Lower lobe of right lung (tissue), 2 donors: Measurements from ENCODE around the gene RIMKLB. TPM values are rescaled to one million over a fixed set of nuclear protein-coding genes. Genes with fewer than 3 reads are reported as not detected.

ENCODE experiments used
- ATAC-seq, 2 donors: fragments of 200-7000 bp; cut with Tn5 transposase; one replicate each; pipeline ENCODE4 v1.9.1; 2020 to 2022; ENCODE audit warnings: mild to moderate bottlenecking in 2 of 2, moderate library complexity in 2 of 2
- DNase-seq: peaks from one replicate; pipeline ENCODE4 v3.0.0-alpha.2; 2020
- H3K27ac ChIP-seq: fragments of 200-600 bp; one replicate; pipeline ENCODE4 v1.8.0; 2022
- H3K27me3 ChIP-seq: fragments of 200-600 bp; one replicate; pipeline ENCODE4 v1.8.0; 2022; ENCODE audit warnings: low read depth
- H3K36me3 ChIP-seq: fragments of 200-600 bp; one replicate; pipeline ENCODE4 v1.8.0; 2022; ENCODE audit warnings: mild to moderate bottlenecking
- H3K4me1 ChIP-seq: fragments of 200-600 bp; one replicate; pipeline ENCODE4 v1.8.0; 2022
- H3K4me3 ChIP-seq: fragments of 200-600 bp; one replicate; pipeline ENCODE4 v1.8.0; 2022; ENCODE audit warnings: mild to moderate bottlenecking
- H3K9me3 ChIP-seq: fragments of 200-600 bp; one replicate; pipeline ENCODE4 v1.8.0; 2022
- CTCF ChIP-seq: fragments of 200-600 bp; IDR thresholded peaks from one replicate; pipeline ENCODE4 v1.8.0; 2022; ENCODE audit warnings: antibody characterized with exemption, mild to moderate bottlenecking
- intact Hi-C: fragments of 100-400 bp; cut with DNase I; formaldehyde crosslinking; loops from one replicate; pipeline ENCODE4 v1.11.0; 2022
- total RNA-seq: library from RNA; stranded (reverse); fragmentation: NEBNext Ultra II Directional; extraction: Animal tissue kit (Norgen Biotek cat#: 25700); gene quantifications from one replicate; pipeline ENCODE4 v1.2.1, GENCODE V29; 2021
- donor health status: DM: no; HTN: yes; CAD: no; lungs with severe emphysema.

RIMKLB gene
- total RNA-seq, 1 donor from 2014 or later = 30.5 TPM

- ATAC-seq (peak; percentile 79 to 80), DNase-seq (peak; percentile 81)
- Histone ChIP-seq H3K4me3 (peak overlapping the region; percentile 89), H3K36me3 (no peaks in the 10 kb centered on the region), H3K27me3 (no peaks in the 10 kb centered on the region), H3K27ac (peak overlapping the region; percentile 89), H3K9me3 (no peaks in the 10 kb centered on the region), H3K4me1 (peaks cover 41% of the 10 kb centered on the region)
- TF ChIP-seq CTCF = no peak
- intact Hi-C loops = no loop called here
Observed at GRCh38 chr12:8698132-8698851, 501 bp downstream of the RIMKLB start.

- H3K27me3 ChIP-seq = no peaks in the 10 kb centered on the region
- H3K4me1 ChIP-seq = peaks cover 40% of the 10 kb centered on the region
- intact Hi-C loops = no loop called here
- peak overlapping the region; percentile 89 for H3K4me3 ChIP-seq
- DNase-seq (no peak), ATAC-seq (no peak)
- peak overlapping the region; percentile 89 for H3K27ac ChIP-seq
- TF ChIP-seq CTCF = no peak
- no peaks in the 10 kb centered on the region for H3K36me3 ChIP-seq
- no peaks in the 10 kb centered on the region for H3K9me3 ChIP-seq
Observed at GRCh38 chr12:8698879-8699278, 1.1 kb downstream of the RIMKLB start.

- Histone ChIP-seq H3K9me3 (no peaks in the 10 kb centered on the region), H3K27ac (no peak overlapping the region), H3K4me1 (peaks cover 40% of the 10 kb centered on the region), H3K36me3 (no peaks in the 10 kb centered on the region), H3K27me3 (no peaks in the 10 kb centered on the region), H3K4me3 (no peak overlapping the region)
- DNase-seq = no peak
- intact Hi-C loops = no loop called here
- TF ChIP-seq CTCF = no peak
- no peak for ATAC-seq
Observed at GRCh38 chr12:8699714-8700113, 1.9 kb downstream of the RIMKLB start.

- DNase-seq = no peak
- H3K27ac ChIP-seq = peak overlapping the region; percentile 43
- H3K4me1 ChIP-seq = peaks cover 39% of the 10 kb centered on the region
- no peak for TF ChIP-seq CTCF
- no peaks in the 10 kb centered on the region for H3K9me3 ChIP-seq
- no peak for ATAC-seq
- intact Hi-C loops = no loop called here
- H3K27me3 ChIP-seq = no peaks in the 10 kb centered on the region
- no peak overlapping the region for H3K4me3 ChIP-seq
- no peaks in the 10 kb centered on the region for H3K36me3 ChIP-seq
Observed at GRCh38 chr12:8701046-8701660, 3.4 kb downstream of the RIMKLB start.

GRCh38 chr12:8702159-8702558 lies 4.4 kb downstream of the RIMKLB start:
- DNase-seq (no peak), ATAC-seq (no peak)
- intact Hi-C loops = no loop called here
- H3K36me3 ChIP-seq = no peaks in the 10 kb centered on the region
- no peak overlapping the region for H3K4me3 ChIP-seq
- no peaks in the 10 kb centered on the region for H3K27me3 ChIP-seq
- H3K4me1 ChIP-seq = peaks cover 30% of the 10 kb centered on the region
- TF ChIP-seq CTCF = no peak
- H3K27ac ChIP-seq = no peak overlapping the region
- no peaks in the 10 kb centered on the region for H3K9me3 ChIP-seq
